OCI-LY1 (cell line): ENCODE data around the gene CTCF.

Experiments
- EZH2 ChIP-seq: fragments of 200-600 bp; sonication (generic), shearing (Covaris generic); IDR thresholded peaks from 2 replicates; pipeline ENCODE4 v1.8.0; 2017; ENCODE audit warnings: borderline replicate concordance, mixed run types, mild to moderate bottlenecking, antibody characterized with exemption, low read length, moderate library complexity, mixed read lengths
- TF ChIP-seq, protein P1 (sequence below): fragments of 200-600 bp; sonication (generic), shearing (Covaris generic); IDR thresholded peaks from 2 replicates; pipeline ENCODE4 v1.5.1; 2017; ENCODE audit warnings: mild to moderate bottlenecking, antibody characterized with exemption, low read length, moderate library complexity, mixed read lengths

DNA sequence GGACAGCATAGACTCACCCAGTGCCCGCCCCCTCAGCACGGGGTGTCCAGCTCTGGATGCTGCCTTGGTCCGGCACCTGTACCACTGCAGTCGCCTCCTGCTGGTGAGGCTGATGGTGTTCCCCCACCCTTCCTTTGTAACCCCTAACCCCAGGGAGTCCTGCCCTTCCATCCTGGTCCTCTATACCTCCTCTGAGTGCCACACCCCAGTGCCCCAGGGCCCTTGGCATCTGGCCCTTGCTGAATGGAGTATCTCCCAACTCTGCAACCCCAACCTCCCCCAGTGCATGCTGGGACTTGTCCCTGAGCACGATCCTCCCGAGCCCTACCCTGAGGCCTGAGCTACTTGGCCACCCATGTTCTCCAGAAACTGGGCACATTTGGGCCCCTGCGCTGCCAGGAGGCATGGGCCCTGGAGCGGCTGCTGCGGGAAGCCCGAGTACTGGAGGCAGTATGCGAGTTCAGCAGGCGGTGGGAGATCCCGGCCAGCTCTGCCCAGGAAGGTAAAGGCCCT, 17.9 kb upstream of the CTCF start:
- TF ChIP-seq, protein P1, sequence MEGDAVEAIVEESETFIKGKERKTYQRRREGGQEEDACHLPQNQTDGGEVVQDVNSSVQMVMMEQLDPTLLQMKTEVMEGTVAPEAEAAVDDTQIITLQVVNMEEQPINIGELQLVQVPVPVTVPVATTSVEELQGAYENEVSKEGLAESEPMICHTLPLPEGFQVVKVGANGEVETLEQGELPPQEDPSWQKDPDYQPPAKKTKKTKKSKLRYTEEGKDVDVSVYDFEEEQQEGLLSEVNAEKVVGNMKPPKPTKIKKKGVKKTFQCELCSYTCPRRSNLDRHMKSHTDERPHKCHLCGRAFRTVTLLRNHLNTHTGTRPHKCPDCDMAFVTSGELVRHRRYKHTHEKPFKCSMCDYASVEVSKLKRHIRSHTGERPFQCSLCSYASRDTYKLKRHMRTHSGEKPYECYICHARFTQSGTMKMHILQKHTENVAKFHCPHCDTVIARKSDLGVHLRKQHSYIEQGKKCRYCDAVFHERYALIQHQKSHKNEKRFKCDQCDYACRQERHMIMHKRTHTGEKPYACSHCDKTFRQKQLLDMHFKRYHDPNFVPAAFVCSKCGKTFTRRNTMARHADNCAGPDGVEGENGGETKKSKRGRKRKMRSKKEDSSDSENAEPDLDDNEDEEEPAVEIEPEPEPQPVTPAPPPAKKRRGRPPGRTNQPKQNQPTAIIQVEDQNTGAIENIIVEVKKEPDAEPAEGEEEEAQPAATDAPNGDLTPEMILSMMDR: peak; percentile 57
- TF ChIP-seq EZH2: no peak
